GM12801 (cell line): ENCODE results near the gene ORM2.

ENCODE experiments used
- CTCF ChIP-seq: IDR thresholded peaks from one replicate; pipeline ENCODE4 v1.5.1; 2011; ENCODE audit warnings: control low read depth; ENCODE audit not compliant: insufficient read length; ENCODE audit errors: extremely low read depth

ORM2 gene

GRCh38 chr9:114364134-114365041 is 34.7 kb downstream of the ORM2 start:
- no peak for TF ChIP-seq CTCF

GRCh38 chr9:114365194-114365593 is 35.5 kb downstream of the ORM2 start:
- TF ChIP-seq CTCF, result no peak

- TF ChIP-seq CTCF, result no peak
Measured at GRCh38 chr9:114366334-114367128, 36.9 kb downstream of the ORM2 start.

GRCh38 chr9:114367366-114367765 is 37.7 kb downstream of the ORM2 start:
- no peak for TF ChIP-seq CTCF

- TF ChIP-seq CTCF, result no peak
Measured at GRCh38 chr9:114367772-114368569, 38.3 kb downstream of the ORM2 start.

GRCh38 chr9:114369216-114370130 is 39.8 kb downstream of the ORM2 start:
- TF ChIP-seq CTCF, result no peak
